ENCODE results near the gene GSG1L2.

- TF ChIP-seq CTCF (IDR thresholded peaks at IDR 0.05) (no peak), EZH2 (IDR thresholded peaks at IDR 0.05; ENCODE audit: borderline replicate concordance, insufficient read depth, low read depth, low read length, poor library complexity, severe bottlenecking) (no peak)
Measured at GRCh38 chr17:9862949-9863348, 41.1 kb upstream of the GSG1L2 start.
